Neural progenitor cell (in vitro differentiated cells): ENCODE data around the gene TMEM127. TPM values are rescaled to one million over a fixed set of nuclear protein-coding genes. Genes with fewer than 3 reads are reported as not detected.
"Not testable (repeated sequence)": the region's sequence is repeated elsewhere in the genome, so short reads cannot be mapped to it uniquely, and the experiment has no call there.

Source experiments
- DNase-seq: peaks from one replicate; pipeline ENCODE4 v3.0.0-alpha.2; 2016; ENCODE audit warnings: low spot score
- H2AFZ ChIP-seq: fragments of 200-600 bp; sonication (generic); replicated peaks from 2 replicates; pipeline ENCODE4 v1.6.1; 2016; ENCODE audit warnings: antibody characterized with exemption
- H3F3A ChIP-seq: fragments of 200-600 bp; sonication (generic); 2 replicates; pipeline ENCODE4 v1.6.1; 2016; ENCODE audit warnings: antibody characterized with exemption, low read depth
- H3K27ac ChIP-seq: fragments of 200-600 bp; sonication (generic); 2 replicates; pipeline ENCODE4 v1.5.1; 2016; ENCODE audit warnings: mild to moderate bottlenecking
- H3K27me3 ChIP-seq: fragments of 200-600 bp; sonication (generic); 2 replicates; pipeline ENCODE4 v1.6.1; 2016; ENCODE audit warnings: mild to moderate bottlenecking, moderate library complexity
- H3K36me3 ChIP-seq: fragments of 200-600 bp; sonication (generic); 2 replicates; pipeline ENCODE4 v1.5.1; 2016
- H3K4me1 ChIP-seq: fragments of 200-600 bp; sonication (generic); 2 replicates; pipeline ENCODE4 v1.6.1; 2016; ENCODE audit warnings: mixed run types
- H3K4me2 ChIP-seq: fragments of 200-600 bp; sonication (generic); 2 replicates; pipeline ENCODE4 v1.6.1; 2016
- H3K4me3 ChIP-seq: fragments of 200-600 bp; sonication (generic); 2 replicates; pipeline ENCODE4 v1.5.1; 2016
- H3K79me2 ChIP-seq: fragments of 200-600 bp; sonication (generic); 2 replicates; pipeline ENCODE4 v1.6.1; 2016; ENCODE audit warnings: low read depth
- H3K9ac ChIP-seq: fragments of 200-600 bp; sonication (generic); 2 replicates; pipeline ENCODE4 v1.6.1; 2016
- H3K9me3 ChIP-seq: fragments of 200-600 bp; sonication (generic); 2 replicates; pipeline ENCODE4 v1.5.1; 2016; ENCODE audit warnings: low read depth
- H4K20me1 ChIP-seq: fragments of 200-600 bp; sonication (generic); 2 replicates; pipeline ENCODE4 v1.6.1; 2016; ENCODE audit warnings: low read depth
- H3K27ac Mint-ChIP-seq: 3 replicates; pipeline ENCODE4 v1.8.0; 2021; ENCODE audit warnings: mixed read lengths
- H3K27me3 Mint-ChIP-seq: 2 replicates; pipeline ENCODE4 v1.8.0; 2022; ENCODE audit warnings: low read depth, mild to moderate bottlenecking, inconsistent platforms, moderate library complexity, mixed read lengths; ENCODE audit not compliant: insufficient read depth
- H3K36me3 Mint-ChIP-seq: 3 replicates; pipeline ENCODE4 v1.8.0; 2021; ENCODE audit warnings: mixed read lengths
- H3K4me1 Mint-ChIP-seq: 3 replicates; pipeline ENCODE4 v1.8.0; 2021; ENCODE audit warnings: mixed read lengths
- H3K4me3 Mint-ChIP-seq: 3 replicates; pipeline ENCODE4 v1.8.0; 2021; ENCODE audit warnings: mild to moderate bottlenecking, moderate library complexity, mixed read lengths
- H3K9me3 Mint-ChIP-seq: 3 replicates; pipeline ENCODE4 v1.8.0; 2020; ENCODE audit warnings: mixed read lengths
- CTCF ChIP-seq: fragments of 200-600 bp; sonication (generic); IDR thresholded peaks from 2 replicates; pipeline ENCODE4 v1.5.1; 2017; ENCODE audit warnings: antibody characterized with exemption, mild to moderate bottlenecking
- EZH2 ChIP-seq: fragments of 200-600 bp; sonication (generic); IDR thresholded peaks from 2 replicates; pipeline ENCODE4 v1.6.1; 2017; ENCODE audit warnings: antibody characterized with exemption, mild to moderate bottlenecking, moderate library complexity
- EZH2phosphoT487 ChIP-seq: fragments of 200-600 bp; sonication (generic); IDR thresholded peaks from 2 replicates; pipeline ENCODE4 v1.6.1; 2017; ENCODE audit warnings: antibody characterized with exemption
- total RNA-seq: library from RNA; depleted of rRNA; stranded (reverse); fragments of >200 nt; gene quantifications from 2 replicates; pipeline ENCODE4 v1.2.3, GENCODE V29; 2015; ENCODE audit warnings: low replicate concordance

The TMEM127 gene
- total RNA-seq, 1 donor from 2014 or later: 9.1 TPM

GRCh38 chr2:96233436-96233835, 32.4 kb downstream of the TMEM127 start:
- no peak for TF ChIP-seq EZH2
- TF ChIP-seq EZH2phosphoT487: no peak
- TF ChIP-seq CTCF: no peak
- H3K36me3 ChIP-seq: no peaks in the 10 kb centered on the region
- H3F3A ChIP-seq: no peaks in the 10 kb centered on the region
- DNase-seq: no peak
- Mint-ChIP-seq H3K36me3 (no peaks in the 10 kb centered on the region), H3K9me3 (peaks cover 2% of the 10 kb centered on the region), H3K4me3 (no peak overlapping the region), H3K27ac (no peak overlapping the region), H3K27me3 (peaks cover 2% of the 10 kb centered on the region), H3K4me1 (peaks cover 2% of the 10 kb centered on the region)
- H2AFZ ChIP-seq: no peak overlapping the region
- no peak overlapping the region for H3K4me3 ChIP-seq
- H3K27ac ChIP-seq: no peak overlapping the region
- no peaks in the 10 kb centered on the region for H3K9me3 ChIP-seq
- no peaks in the 10 kb centered on the region for H3K27me3 ChIP-seq
- H3K9ac ChIP-seq: no peak overlapping the region
- H3K79me2 ChIP-seq: no peaks in the 10 kb centered on the region
- H4K20me1 ChIP-seq: no peaks in the 10 kb centered on the region
- no peak overlapping the region for H3K4me2 ChIP-seq
- no peaks in the 10 kb centered on the region for H3K4me1 ChIP-seq

DNA sequence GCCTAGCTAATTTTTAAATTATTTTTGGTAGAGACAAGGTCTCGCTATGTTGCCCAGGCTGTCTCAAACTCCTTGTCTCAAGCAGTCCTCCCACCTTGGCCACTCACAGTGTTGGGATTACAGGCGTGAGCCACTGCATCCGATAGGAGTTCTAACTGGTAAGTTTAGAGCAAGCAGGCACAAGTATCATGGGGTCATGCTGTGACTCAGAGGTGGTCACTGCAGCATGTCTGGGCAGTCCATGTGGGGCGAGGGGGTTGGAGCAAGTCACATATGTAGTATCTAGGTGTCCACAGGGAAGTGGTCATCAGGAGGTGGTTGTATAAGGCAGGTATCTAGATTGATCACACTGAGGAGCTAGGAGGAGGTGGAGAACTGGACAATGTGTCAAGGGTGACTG, 34.5 kb downstream of the TMEM127 start:
- no peak overlapping the region for H3K27ac ChIP-seq

DNA sequence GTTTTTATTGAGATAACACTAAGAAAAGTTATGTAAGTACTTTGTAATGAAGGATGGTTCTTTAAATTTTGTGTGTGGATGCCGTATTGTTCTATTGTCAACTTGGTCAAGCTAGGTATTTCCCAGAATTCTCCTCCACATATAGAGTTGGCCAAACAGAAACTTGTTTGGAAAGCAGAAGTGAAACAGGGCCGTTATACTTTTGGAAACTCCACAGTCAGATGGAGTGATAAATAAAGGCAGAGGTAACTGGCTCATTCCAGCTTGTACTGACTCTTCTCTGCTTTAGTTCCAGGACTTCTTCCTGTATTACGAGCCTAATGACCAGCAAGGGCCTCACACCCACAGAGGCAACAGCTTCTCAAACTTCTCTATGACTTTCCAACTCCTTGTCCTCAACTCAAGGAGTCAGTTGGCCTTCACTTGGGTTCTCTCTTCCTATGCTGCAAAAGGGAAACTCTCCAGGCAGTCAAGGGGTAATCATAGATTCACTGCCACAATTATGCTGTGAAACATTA, 40.7 kb downstream of the TMEM127 start:
- Histone ChIP-seq H2AFZ (no peak overlapping the region), H3K79me2 (no peaks in the 10 kb centered on the region), H3K27me3 (no peaks in the 10 kb centered on the region), H3K4me3 (no peak overlapping the region), H3K27ac (no peak overlapping the region), H3K4me1 (peaks cover 12% of the 10 kb centered on the region), H3K4me2 (no peak overlapping the region), H3F3A (no peaks in the 10 kb centered on the region), H3K9me3 (no peaks in the 10 kb centered on the region), H3K9ac (no peak overlapping the region), H3K36me3 (no peaks in the 10 kb centered on the region), H4K20me1 (no peaks in the 10 kb centered on the region)
- Mint-ChIP-seq H3K27me3 (peaks cover 5% of the 10 kb centered on the region), H3K36me3 (no peaks in the 10 kb centered on the region), H3K4me3 (no peak overlapping the region), H3K27ac (no peak overlapping the region), H3K9me3 (no peaks in the 10 kb centered on the region), H3K4me1 (no peaks in the 10 kb centered on the region)
- DNase-seq: no peak
- TF ChIP-seq CTCF (no peak), EZH2phosphoT487 (no peak), EZH2 (no peak)

More for the DNA sequence above, 34.5 kb downstream of the TMEM127 start:
- no peaks in the 10 kb centered on the region for H3K4me1 ChIP-seq
- no peaks in the 10 kb centered on the region for H3K27me3 ChIP-seq
- no peaks in the 10 kb centered on the region for H3F3A ChIP-seq
- no peaks in the 10 kb centered on the region for H4K20me1 ChIP-seq
- H3K9ac ChIP-seq: no peak overlapping the region
- H3K79me2 ChIP-seq: no peaks in the 10 kb centered on the region
- Mint-ChIP-seq H3K4me3 (no peak overlapping the region), H3K27ac (no peak overlapping the region), H3K36me3 (no peaks in the 10 kb centered on the region), H3K9me3 (peaks cover 2% of the 10 kb centered on the region), H3K4me1 (peaks cover 2% of the 10 kb centered on the region), H3K27me3 (peaks cover 2% of the 10 kb centered on the region)
- no peak overlapping the region for H2AFZ ChIP-seq
- H3K9me3 ChIP-seq: no peaks in the 10 kb centered on the region
- H3K4me3 ChIP-seq: no peak overlapping the region
- TF ChIP-seq CTCF: no peak
- no peak for TF ChIP-seq EZH2phosphoT487
- TF ChIP-seq EZH2: no peak
- DNase-seq: no peak
- no peak overlapping the region for H3K4me2 ChIP-seq
- H3K36me3 ChIP-seq: no peaks in the 10 kb centered on the region

DNA sequence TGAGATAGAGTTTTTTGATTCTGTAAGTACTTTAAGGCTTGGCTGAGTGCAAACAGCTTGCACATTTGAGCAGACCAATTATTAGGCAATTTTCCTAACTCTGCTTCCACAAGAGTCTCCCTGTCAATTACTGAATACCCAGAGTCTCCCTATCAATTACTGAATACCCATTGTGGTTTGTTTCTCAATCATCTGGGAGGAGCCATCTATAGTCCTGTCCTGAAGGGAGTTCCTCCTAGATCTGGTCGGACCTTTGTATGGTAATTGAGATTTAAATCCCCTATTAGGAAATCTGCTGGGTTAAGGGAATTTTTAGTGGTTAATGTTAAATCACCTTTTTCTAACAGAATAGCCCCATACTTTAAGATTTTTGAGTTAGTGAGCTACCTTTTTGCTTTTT, 44.7 kb downstream of the TMEM127 start:
- H2AFZ ChIP-seq, DNase-seq, H3K9me3 Mint-ChIP-seq, H3K36me3 Mint-ChIP-seq, H4K20me1 ChIP-seq, H3K36me3 ChIP-seq, H3K4me1 Mint-ChIP-seq, H3K27me3 ChIP-seq, H3K9me3 ChIP-seq, H3K4me3 Mint-ChIP-seq, H3K4me2 ChIP-seq, H3K27me3 Mint-ChIP-seq, H3K79me2 ChIP-seq, H3F3A ChIP-seq, H3K4me3 ChIP-seq, H3K9ac ChIP-seq, H3K27ac ChIP-seq, H3K27ac Mint-ChIP-seq: not testable (repeated sequence)
- peaks cover 12% of the 10 kb centered on the region for H3K4me1 ChIP-seq

DNA sequence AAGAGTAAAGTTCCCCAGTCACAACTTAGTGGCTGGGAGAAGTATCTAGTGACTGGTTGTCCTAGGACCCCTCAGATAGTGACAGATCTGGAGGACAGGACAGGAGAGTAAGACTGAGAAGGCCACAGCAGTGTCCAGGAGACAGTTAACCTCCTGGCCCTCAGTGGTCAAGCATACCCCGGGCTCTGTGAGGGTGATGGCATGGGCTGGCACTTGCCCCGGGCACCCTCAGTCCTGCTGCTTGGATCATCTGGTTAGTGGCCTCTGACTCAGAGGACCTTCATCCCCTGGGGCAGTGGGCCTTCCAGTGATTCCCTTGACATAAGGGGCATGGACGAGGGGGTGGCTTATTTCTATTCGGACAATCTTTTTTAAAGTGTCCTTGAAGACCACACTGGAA, 45.8 kb downstream of the TMEM127 start:
- H3K4me1 Mint-ChIP-seq, H3K4me2 ChIP-seq: not testable (repeated sequence)

More for the DNA sequence above, 45.8 kb downstream of the TMEM127 start:
- H3K27ac Mint-ChIP-seq, H3F3A ChIP-seq, H4K20me1 ChIP-seq, H3K36me3 Mint-ChIP-seq, H3K27ac ChIP-seq, H3K9me3 ChIP-seq, H3K36me3 ChIP-seq, H3K4me3 Mint-ChIP-seq, H3K9ac ChIP-seq, DNase-seq, H3K27me3 ChIP-seq, H3K79me2 ChIP-seq, H3K9me3 Mint-ChIP-seq, H2AFZ ChIP-seq, H3K4me3 ChIP-seq, H3K27me3 Mint-ChIP-seq: not testable (repeated sequence)
- peaks cover 12% of the 10 kb centered on the region for H3K4me1 ChIP-seq
